CD14-positive monocyte (primary cell): Measurements from ENCODE around the gene AP4M1. TPM values are rescaled to one million over a fixed set of nuclear protein-coding genes. Genes with fewer than 3 reads are reported as not detected.

Source experiments
- DNase-seq, 3 donors: peaks; one replicate each; pipeline ENCODE4 v3.0.0-alpha.2; 2011 to 2022
- H2AFZ ChIP-seq: 2 replicates; pipeline ENCODE4 v1.6.0; 2012; ENCODE audit warnings: mild to moderate bottlenecking, low read depth, low read length, inconsistent platforms; ENCODE audit not compliant: insufficient read depth, poor library complexity, severe bottlenecking
- H3K27ac ChIP-seq, 2 donors: 1 replicate in 1 of 2; 2 replicates in 1 of 2; pipeline ENCODE4 v1.5.1; 2012 to 2013; ENCODE audit warnings: low read length in 2 of 2, control low read depth in 1 of 2, inconsistent platforms in 1 of 2, low read depth in 1 of 2, mild to moderate bottlenecking in 1 of 2
- H3K27me3 ChIP-seq, 2 donors: one replicate each; pipeline versions ENCODE4 v1.6.0 to v1.6.1; 2011 to 2013; ENCODE audit warnings: low read length in 2 of 2; ENCODE audit not compliant: control insufficient read depth in 2 of 2, insufficient read depth in 2 of 2
- H3K36me3 ChIP-seq, 2 donors: replicated peaks in 1 of 2; 1 replicate in 1 of 2; 2 replicates in 1 of 2; pipeline versions ENCODE4 v1.5.1 to v1.6.1; 2012 to 2013; ENCODE audit warnings: low read length in 2 of 2, control low read depth in 1 of 2, inconsistent platforms in 1 of 2, mild to moderate bottlenecking in 1 of 2; ENCODE audit not compliant: insufficient read depth in 2 of 2, control insufficient read depth in 1 of 2
- H3K4me1 ChIP-seq, 2 donors: 1 replicate in 1 of 2; 2 replicates in 1 of 2; pipeline versions ENCODE4 v1.5.1 to v1.6.1; 2012 to 2013; ENCODE audit warnings: low read length in 2 of 2, control low read depth in 1 of 2, inconsistent platforms in 1 of 2, mild to moderate bottlenecking in 1 of 2, moderate library complexity in 1 of 2; ENCODE audit not compliant: insufficient read depth in 2 of 2, control insufficient read depth in 1 of 2
- H3K4me2 ChIP-seq: replicated peaks from 2 replicates; pipeline ENCODE3; 2012; ENCODE audit warnings: low read length, moderate library complexity, mild to moderate bottlenecking; ENCODE audit not compliant: poor library complexity, severe bottlenecking; ENCODE audit errors: extremely low read depth
- H3K4me3 ChIP-seq, 3 experiments: fragments of 200-600 bp in 1 of 3; sonication (generic) in 1 of 3; replicated peaks in 1 of 3; 1 replicate in 2 of 3; 2 replicates in 1 of 3; pipeline ENCODE4 v1.5.1; 2011 to 2013; ENCODE audit warnings: low read length in 3 of 3, mild to moderate bottlenecking in 3 of 3, control low read depth in 2 of 3, low read depth in 2 of 3, inconsistent platforms in 1 of 3, moderate library complexity in 1 of 3
- H3K79me2 ChIP-seq: 2 replicates; pipeline ENCODE4 v1.6.0; 2012; ENCODE audit warnings: mild to moderate bottlenecking, control low read depth, inconsistent platforms, low read length, moderate library complexity; ENCODE audit not compliant: insufficient read depth
- H3K9ac ChIP-seq: 2 replicates; pipeline ENCODE4 v1.6.0; 2017; ENCODE audit warnings: low read length, mild to moderate bottlenecking; ENCODE audit not compliant: insufficient read depth, poor library complexity, severe bottlenecking
- H3K9me3 ChIP-seq, 2 donors: replicated peaks in 1 of 2; 1 replicate in 1 of 2; 2 replicates in 1 of 2; pipeline versions ENCODE4 v1.5.1 to v1.6.1; 2012 to 2013; ENCODE audit warnings: low read length in 2 of 2, control low read depth in 1 of 2; ENCODE audit not compliant: control insufficient read depth in 1 of 2, insufficient read depth in 1 of 2
- H4K20me1 ChIP-seq: 2 replicates; pipeline ENCODE4 v1.6.0; 2012; ENCODE audit warnings: mild to moderate bottlenecking, low read length, control low read depth, moderate library complexity; ENCODE audit not compliant: insufficient read depth
- H3K27ac Mint-ChIP-seq, 7 donors: one replicate each; pipeline ENCODE4 v1.8.0; 2020; ENCODE audit warnings: mild to moderate bottlenecking in 7 of 7, mixed read lengths in 7 of 7, moderate library complexity in 6 of 7, inconsistent platforms in 2 of 7
- H3K27me3 Mint-ChIP-seq, 3 donors: one replicate each; pipeline ENCODE4 v1.8.0; 2021 to 2022; ENCODE audit warnings: low read depth in 3 of 3, mild to moderate bottlenecking in 3 of 3, mixed read lengths in 3 of 3, moderate library complexity in 3 of 3, inconsistent platforms in 1 of 3
- H3K36me3 Mint-ChIP-seq, 2 donors: one replicate each; pipeline ENCODE4 v1.8.0; 2020; ENCODE audit warnings: mixed read lengths in 2 of 2, inconsistent platforms in 1 of 2, mild to moderate bottlenecking in 1 of 2
- H3K4me1 Mint-ChIP-seq: one replicate; pipeline ENCODE4 v1.8.0; 2020; ENCODE audit warnings: mild to moderate bottlenecking, mixed read lengths
- H3K4me3 Mint-ChIP-seq, 2 donors: one replicate each; pipeline ENCODE4 v1.8.0; 2020; ENCODE audit warnings: mild to moderate bottlenecking in 2 of 2, mixed read lengths in 2 of 2, moderate library complexity in 1 of 2
- H3K9me3 Mint-ChIP-seq, 7 donors: one replicate each; pipeline ENCODE4 v1.8.0; 2020 to 2022; ENCODE audit warnings: mixed read lengths in 7 of 7, mild to moderate bottlenecking in 6 of 7, moderate library complexity in 6 of 7, inconsistent platforms in 2 of 7
- CTCF ChIP-seq: fragments of 200-600 bp; IDR thresholded peaks from one replicate; pipeline ENCODE4 v1.8.0; 2022; ENCODE audit warnings: antibody characterized with exemption, mild to moderate bottlenecking
- WGBS: methylation state at CpG from one replicate; pipeline ENCODE4 v1.1.5; 2013; ENCODE audit warnings: missing lambda C conversion rate; ENCODE audit not compliant: insufficient coverage; 5-methylcytosine and 5-hydroxymethylcytosine counted together
- intact Hi-C, 2 donors: fragments of 100-400 bp; cut with micrococcal nuclease; formaldehyde crosslinking; loops; one replicate each; pipeline versions ENCODE4 v1.15.0 to v1.15.1; 2023
- polyA plus RNA-seq, 3 donors: library from polyadenylated mRNA; depleted of rRNA in 1 of 3; unstranded in 2 of 3; stranded (reverse) in 1 of 3; fragments of 300-500 nt in 2 of 3; fragments of >200 nt in 1 of 3; fragmentation: Illumina TruSeq in 2 of 3; gene quantifications; 1 replicate in 2 of 3; 2 replicates in 1 of 3; pipeline ENCODE4 v1.2.3, GENCODE V29; 2012 to 2021

AP4M1 gene
- polyA plus RNA-seq, 3 donors: 10.5 to 13.1 (median 12.6) TPM

GRCh38 chr7:100057006-100057405, 44.4 kb upstream of the AP4M1 start:
- no peak overlapping the region for H3K4me2 ChIP-seq
- H3K36me3 ChIP-seq: peaks cover 25 to 54% of the 10 kb centered on the region in 2 donors
- no peaks in the 10 kb centered on the region for H3K4me1 ChIP-seq
- Mint-ChIP-seq H3K4me3 (no peak overlapping the region), H3K36me3 (peaks cover 43 to 53% of the 10 kb centered on the region in 2 donors), H3K27me3 (peaks cover 0 to 2% (median 2%) of the 10 kb centered on the region in 3 donors), H3K9me3 (peaks cover 0 to 1% (median 0%) of the 10 kb centered on the region in 7 donors), H3K27ac (peak overlapping the region in 1 of 7 donors; percentile 26), H3K4me1 (no peaks in the 10 kb centered on the region)
- no peak overlapping the region for H2AFZ ChIP-seq
- 95% methylated on average over 10 of the region's 10 CpGs for WGBS
- intact Hi-C loops: loop anchor here (10.0 kb wide), 2 partner anchors 62 to 142 kb away; partner anchors contain the start of gene TRIM4 (in 2 of the 2)
- no peak for DNase-seq
- H3K9ac ChIP-seq: no peak overlapping the region
- H3K9me3 ChIP-seq: no peaks in the 10 kb centered on the region
- no peaks in the 10 kb centered on the region for H4K20me1 ChIP-seq
- H3K27me3 ChIP-seq: no peaks in the 10 kb centered on the region
- H3K79me2 ChIP-seq: no peaks in the 10 kb centered on the region
- H3K27ac ChIP-seq: no peak overlapping the region
- no peak for TF ChIP-seq CTCF
- no peak overlapping the region for H3K4me3 ChIP-seq

GRCh38 chr7:100059251-100059739, 42.1 kb upstream of the AP4M1 start:
- no peaks in the 10 kb centered on the region for H3K27me3 ChIP-seq
- H3K9ac ChIP-seq: no peak overlapping the region
- H3K4me1 Mint-ChIP-seq: no peaks in the 10 kb centered on the region
- TF ChIP-seq CTCF: no peak
- no peaks in the 10 kb centered on the region for H3K4me1 ChIP-seq
- no peak overlapping the region for H3K4me3 Mint-ChIP-seq
- no peak overlapping the region for H3K4me2 ChIP-seq
- no peaks in the 10 kb centered on the region for H3K79me2 ChIP-seq
- H3K36me3 ChIP-seq: peaks cover 39 to 69% of the 10 kb centered on the region in 2 donors
- H3K9me3 ChIP-seq: no peaks in the 10 kb centered on the region
- peaks cover 0 to 6% (median 0%) of the 10 kb centered on the region in 3 donors for H3K27me3 Mint-ChIP-seq
- H3K27ac Mint-ChIP-seq: peak overlapping the region in 1 of 7 donors; percentile 46
- H3K9me3 Mint-ChIP-seq: peaks cover 0 to 1% (median 0%) of the 10 kb centered on the region in 7 donors
- WGBS: 90% methylated on average over 3 of the region's 5 CpGs
- H2AFZ ChIP-seq: no peak overlapping the region
- intact Hi-C loops: loop anchor here (10.0 kb wide), 2 partner anchors 64 to 144 kb away; partner anchors contain the start of gene TRIM4 (in 2 of the 2)
- H3K36me3 Mint-ChIP-seq: peaks cover 53 to 72% of the 10 kb centered on the region in 2 donors
- no peak overlapping the region for H3K27ac ChIP-seq
- H3K4me3 ChIP-seq: no peak overlapping the region
- H4K20me1 ChIP-seq: no peaks in the 10 kb centered on the region
- DNase-seq: no peak
